Activated CD4-positive, alpha-beta T cell treated with anti-CD3 and anti-CD28 coated beads, Interleukin-2, amount 50 U/mL, for 48 hours (primary cell): ENCODE results near the gene VAT1L.
"Not testable (repeated sequence)": the region's sequence is repeated elsewhere in the genome, so short reads cannot be mapped to it uniquely, and the experiment has no call there.

Experiments used
- DNase-seq, 2 experiments: peaks; one replicate each; pipeline ENCODE4 v3.0.0-alpha.2; 2020

Gene VAT1L

GRCh38 chr16:77962689-77963088, 174.3 kb downstream of the VAT1L start:
- no peak for DNase-seq

- no peak for DNase-seq
Observed at GRCh38 chr16:77963185-77964044, 175.1 kb downstream of the VAT1L start.

DNA sequence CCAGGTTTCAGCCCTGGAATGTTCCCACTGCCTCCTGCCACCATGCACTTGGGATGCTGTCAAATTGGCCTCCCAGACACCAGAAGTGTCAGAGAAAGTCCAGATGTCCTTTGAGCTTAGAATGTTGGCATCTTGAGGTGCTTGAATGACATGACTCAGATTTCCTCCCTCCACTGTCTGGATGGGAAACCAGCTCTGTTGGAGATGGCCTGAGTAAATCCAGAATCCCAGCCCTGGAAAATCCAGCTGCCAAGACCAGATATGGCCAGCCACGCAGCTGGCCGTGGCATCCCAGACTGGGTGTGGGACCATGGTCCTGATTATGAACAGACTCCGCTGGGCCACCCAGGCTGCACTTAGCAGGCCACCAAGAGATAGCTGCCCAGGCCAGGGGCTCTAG, 177.0 kb downstream of the VAT1L start:
- DNase-seq = no peak

DNA sequence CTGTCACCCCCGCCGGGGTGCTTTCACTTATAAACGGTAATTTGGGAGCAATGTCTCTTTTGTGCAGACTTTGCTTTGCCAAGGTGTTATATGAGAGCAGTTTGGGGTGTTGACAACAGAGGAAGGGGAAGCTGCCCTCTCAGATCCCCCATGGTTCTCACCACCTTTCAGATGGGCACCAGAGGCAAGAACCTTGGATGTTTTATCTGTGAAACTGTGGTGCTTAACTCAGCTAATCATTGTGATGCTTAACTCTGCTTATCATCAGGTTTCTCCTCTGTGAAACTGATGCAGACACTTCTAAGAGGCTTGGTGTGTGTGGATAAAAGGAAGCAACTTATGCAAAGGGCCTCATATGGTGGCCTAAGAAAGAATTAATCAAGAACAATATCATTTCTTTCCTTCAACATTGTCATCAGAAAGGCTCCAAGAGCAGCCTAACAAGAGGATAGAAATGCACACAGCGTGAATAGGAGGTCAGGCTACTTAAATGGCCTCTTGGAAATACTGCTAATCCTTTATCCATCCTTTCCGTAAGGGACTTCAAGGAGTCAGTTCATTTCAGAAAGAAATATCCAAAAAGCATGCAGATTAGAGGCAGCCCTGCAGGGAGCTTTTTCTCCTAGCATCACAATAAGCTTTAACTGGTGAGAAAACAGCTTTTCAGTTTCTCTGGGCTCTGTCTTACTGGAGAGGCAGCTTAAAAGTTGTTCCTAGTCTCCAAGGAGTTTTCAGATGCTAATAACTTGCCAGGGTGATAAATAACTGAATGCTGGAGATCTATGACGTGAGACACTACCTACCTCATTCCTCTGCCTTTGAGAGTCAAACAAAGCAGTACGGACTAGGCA, 178.9 kb downstream of the VAT1L start:
- DNase-seq = no peak

- no peak for DNase-seq
Observed at GRCh38 chr16:77969861-77970260, 181.5 kb downstream of the VAT1L start.

DNA sequence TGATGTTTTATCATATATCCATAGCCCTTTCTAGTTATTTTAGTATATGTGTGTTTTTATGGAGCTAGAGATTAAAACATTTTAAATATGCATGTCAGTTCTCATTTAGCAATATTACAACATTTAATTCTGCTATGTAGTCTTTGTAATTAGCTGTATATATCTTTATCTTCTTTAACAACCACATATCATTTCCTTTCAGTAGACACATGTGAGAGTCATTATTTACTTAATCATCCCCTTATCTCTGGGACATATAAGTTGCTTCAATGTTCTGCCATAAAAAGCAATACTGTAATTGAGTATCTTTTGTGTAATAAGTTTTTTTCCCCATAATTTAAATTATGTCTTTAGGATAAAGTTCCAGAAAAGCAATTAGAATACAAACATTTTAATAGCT, 182.0 kb downstream of the VAT1L start:
- no peak for DNase-seq

- peak; percentile 80 to 86 for DNase-seq
Observed at GRCh38 chr16:77971306-77972061, 183.1 kb downstream of the VAT1L start.

DNA sequence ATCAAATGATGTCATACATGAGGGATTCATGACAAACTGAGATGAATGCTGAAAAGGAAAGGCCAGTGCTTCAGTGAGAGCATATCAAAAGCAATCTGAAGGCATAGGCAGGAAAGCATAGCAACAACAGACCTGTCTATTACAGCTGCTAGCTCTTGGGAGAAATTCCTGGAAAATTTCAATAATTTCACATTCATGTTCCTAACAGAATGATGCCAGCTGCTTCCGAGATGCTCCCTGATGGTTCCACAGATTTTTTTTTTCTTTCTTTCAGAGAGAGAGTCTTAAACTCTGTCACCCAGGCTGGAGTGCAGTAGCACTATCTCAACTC, 183.7 kb downstream of the VAT1L start:
- no peak for DNase-seq

- no peak for DNase-seq
Observed at GRCh38 chr16:77974883-77975282, 186.5 kb downstream of the VAT1L start.

GRCh38 chr16:77975942-77976341, 187.6 kb downstream of the VAT1L start:
- DNase-seq = no peak

DNA sequence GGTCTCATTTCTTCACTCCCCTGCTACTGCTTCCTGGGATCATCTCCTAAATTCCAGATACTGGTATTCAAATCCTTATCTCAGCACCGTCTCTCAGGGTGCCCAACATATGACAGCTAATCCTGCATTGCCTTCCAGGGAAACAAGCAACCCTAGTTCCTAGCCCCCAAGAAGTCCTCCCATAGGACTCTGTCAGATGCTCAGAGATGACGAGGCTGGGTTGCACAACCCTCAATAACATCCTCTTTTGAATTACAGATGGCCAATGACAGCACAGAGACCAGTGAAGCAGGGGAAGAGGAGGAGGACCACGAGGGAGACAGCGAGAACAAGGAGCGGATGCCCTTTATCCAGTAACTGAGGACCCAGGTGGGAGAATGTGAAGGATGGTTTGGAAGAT, 189.0 kb downstream of the VAT1L start:
- DNase-seq = no peak

DNA sequence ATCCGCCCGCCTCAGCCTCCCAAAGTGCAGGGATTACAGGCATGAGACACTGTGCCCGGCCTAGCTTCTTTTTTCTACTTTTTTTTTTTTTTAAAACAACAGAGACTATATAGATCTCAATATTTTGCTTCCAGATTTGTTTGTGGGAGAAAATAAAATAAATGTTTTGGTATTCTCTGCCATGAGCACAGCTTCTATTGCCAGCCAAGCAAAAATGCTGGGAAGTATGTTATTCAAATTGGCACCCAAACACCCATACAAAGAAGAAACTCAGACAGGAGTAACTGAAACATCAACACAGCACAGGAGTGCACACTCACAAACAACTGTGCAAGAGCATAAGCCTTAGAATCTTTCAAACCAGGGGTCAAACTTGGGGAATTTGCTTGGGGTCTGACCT, 196.7 kb downstream of the VAT1L start:
- no peak for DNase-seq

DNA sequence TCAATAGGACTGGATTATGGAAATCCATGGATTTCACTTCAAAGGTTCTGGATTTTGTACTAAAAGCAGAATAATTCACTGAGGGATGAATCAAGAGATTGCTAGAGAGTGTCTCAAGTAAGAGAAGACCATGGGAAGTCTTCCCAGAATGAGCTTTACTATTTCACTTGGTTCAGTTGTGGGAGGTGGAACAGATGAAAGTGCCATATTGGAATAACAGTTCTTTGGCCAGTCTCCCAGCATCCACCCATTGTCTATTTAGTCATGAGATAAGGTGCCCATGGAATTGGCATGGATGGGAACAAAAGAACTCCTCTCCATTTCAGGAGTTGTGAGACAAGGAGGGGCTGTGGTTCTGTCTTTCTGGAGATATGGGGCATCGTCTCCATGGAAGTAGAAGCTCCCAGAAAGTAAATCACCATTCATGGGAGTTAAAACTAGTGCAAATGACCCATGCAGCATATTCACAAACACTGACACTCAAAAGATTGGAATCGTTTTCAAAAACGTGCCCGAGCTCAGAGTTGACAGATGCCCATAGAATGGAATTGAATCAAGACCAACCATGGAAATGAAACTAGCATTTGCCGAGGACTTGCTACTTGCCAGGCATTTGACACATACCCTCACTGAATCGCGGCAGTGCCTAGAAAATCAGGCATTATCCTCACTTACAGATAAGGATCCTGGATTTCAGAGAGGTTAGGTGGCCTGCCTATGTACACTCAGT, 197.8 kb downstream of the VAT1L start:
- DNase-seq = no peak

GRCh38 chr16:77987810-77988209, 199.4 kb downstream of the VAT1L start:
- no peak for DNase-seq

GRCh38 chr16:77989846-77990245, 201.5 kb downstream of the VAT1L start:
- no peak for DNase-seq

DNA sequence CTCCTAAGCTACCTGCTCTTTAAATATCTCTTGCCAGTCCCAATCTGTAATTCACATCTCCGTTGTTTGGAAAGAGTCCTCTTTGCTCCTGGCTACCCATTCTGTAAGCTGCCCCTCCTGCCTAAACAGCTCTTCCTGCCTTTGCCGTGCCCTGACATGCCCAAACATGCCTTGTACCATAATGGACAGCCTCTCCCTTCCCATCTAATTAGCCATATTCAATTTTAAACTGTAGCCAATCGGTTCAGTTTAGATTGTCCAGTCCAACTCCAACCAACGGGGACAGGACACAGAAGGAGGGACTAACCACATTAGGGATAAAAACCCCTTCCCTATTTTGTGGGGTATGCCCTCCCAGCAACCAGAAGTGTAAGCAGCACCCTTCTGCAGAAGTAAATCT, 203.3 kb downstream of the VAT1L start:
- no peak for DNase-seq

- DNase-seq = not testable (repeated sequence)
Observed at GRCh38 chr16:77992381-77992780, 204.0 kb downstream of the VAT1L start.

DNA sequence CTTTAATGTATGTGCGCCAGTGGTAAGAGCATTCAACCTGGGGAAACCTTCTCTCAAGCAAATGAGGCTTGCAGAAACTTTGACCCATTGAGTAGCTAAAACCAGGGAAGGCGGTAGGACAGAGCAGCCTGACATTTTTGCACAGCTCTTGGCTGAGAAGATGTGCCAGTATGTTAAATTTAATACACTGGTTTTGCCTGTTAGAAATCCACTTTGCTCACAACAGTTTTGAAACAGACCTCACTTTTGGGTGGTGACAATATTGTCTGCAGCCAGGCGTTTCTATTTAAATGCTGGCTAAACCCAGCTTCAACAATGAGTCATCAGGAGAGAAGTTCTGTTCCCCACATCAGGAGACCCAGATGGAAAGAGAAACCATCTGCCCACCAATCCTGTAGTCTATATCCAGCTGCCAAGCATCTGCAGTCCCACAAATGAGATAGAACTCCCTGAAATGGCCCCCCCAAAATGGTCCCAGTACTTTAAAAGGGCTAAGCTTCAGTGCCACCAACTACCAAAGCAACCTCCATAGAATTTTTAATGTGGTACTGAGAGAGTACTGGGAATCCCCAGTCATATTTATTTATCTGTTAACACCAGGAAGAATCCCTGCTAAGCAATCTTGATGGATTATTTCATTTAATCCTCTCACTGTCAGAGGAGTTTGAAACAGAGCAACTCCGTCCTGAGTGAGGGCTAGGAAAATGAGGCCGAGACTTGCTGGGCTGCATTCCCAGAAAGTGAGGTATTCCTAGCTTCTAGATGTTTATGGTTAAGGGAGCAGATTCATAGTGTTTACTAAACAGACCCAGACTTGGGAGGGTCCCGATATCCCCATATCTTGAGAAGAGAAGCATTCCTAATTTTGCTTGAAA, 205.0 kb downstream of the VAT1L start:
- no peak for DNase-seq

GRCh38 chr16:77995843-77996455, 207.6 kb downstream of the VAT1L start:
- DNase-seq = no peak

DNA sequence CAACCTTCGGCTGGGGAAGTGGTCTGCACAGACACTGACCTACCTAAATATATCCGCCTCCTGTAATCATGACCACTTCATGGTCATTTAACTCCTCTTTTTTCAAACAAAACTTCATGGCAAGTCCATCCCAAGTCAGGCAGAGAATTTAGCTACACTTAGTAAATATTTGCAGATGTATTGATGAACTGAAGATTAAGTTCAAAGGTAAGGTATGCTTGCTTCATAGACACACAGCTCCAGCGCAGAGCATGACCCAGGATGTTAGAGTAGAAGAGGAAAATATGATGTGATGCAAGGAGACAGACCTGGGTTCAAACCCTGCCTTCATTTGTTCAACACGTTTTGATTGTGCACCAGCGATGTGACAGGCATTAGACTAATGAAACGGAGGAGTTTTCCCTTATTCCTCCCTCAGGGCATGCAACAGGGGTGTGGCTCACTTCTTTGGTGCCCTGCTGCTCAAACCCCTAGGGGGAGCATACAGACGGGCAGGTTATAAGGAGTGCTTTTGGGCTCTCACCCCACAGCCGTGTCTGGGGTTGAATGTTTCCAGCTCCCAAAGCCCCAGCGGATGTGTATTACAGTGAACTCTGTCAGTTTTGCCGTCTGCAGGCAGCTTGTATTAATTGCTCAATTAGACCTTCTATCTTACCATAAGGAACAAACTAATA, 210.1 kb downstream of the VAT1L start:
- no peak for DNase-seq
